ENCODE results near the gene PACRG.
"Not testable (repeated sequence)": the region's sequence is repeated elsewhere in the genome, so short reads cannot be mapped to it uniquely, and the experiment has no call there.

The PACRG gene

DNA sequence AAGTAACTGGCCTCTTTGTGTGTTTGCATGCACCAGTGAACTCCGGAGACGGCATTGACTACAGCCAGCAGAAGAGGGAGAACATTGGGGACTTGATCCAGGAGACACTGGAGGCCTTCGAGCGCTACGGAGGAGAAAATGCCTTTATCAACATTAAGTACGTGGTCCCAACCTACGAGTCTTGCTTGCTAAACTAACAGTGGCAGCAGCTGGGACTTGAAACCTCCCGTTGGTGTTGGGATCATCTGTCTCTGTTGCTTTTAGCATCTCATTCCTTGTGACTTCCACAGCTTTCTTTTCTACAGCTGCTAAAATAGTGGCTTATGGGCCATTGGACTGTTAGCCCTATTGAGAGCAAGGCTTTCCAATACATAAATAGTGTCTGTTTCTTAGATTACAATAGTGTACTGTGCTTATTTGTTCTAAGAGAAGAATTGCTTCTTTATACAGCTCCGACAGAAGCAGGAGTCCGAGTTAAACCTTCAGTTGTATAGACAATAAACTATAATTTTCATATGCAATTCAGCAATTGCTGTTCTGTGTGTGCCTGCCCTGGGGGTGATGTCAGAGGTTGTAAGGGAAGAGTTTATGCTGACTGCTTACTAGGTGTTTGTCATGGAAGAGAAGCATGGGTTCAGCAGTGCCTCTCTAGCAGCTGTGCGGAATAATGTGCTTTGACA, 587.2 kb downstream of the PACRG start:
- DNase-seq (ENCODE audit: low read depth): no peak

GRCh38 chr6:163316866-163317495, 589.2 kb downstream of the PACRG start:
- DNase-seq (ENCODE audit: low read depth): not testable (repeated sequence)

- DNase-seq (ENCODE audit: low read depth): no peak
Observed at GRCh38 chr6:163318071-163318786, 590.5 kb downstream of the PACRG start.

- DNase-seq (ENCODE audit: low read depth): no peak
Observed at GRCh38 chr6:163319609-163320366, 592.0 kb downstream of the PACRG start.

- no peak for DNase-seq (ENCODE audit: low read depth)
Observed at GRCh38 chr6:163320402-163320801, 592.6 kb downstream of the PACRG start.

GRCh38 chr6:163320804-163321203, 593.0 kb downstream of the PACRG start:
- DNase-seq (ENCODE audit: low read depth): no peak

GRCh38 chr6:163321717-163322116, 593.9 kb downstream of the PACRG start:
- DNase-seq (ENCODE audit: low read depth): no peak

- DNase-seq (ENCODE audit: low read depth): no peak
Observed at GRCh38 chr6:163323274-163323673, 595.5 kb downstream of the PACRG start.

GRCh38 chr6:163323705-163324104, 595.9 kb downstream of the PACRG start:
- DNase-seq (ENCODE audit: low read depth): no peak

DNA sequence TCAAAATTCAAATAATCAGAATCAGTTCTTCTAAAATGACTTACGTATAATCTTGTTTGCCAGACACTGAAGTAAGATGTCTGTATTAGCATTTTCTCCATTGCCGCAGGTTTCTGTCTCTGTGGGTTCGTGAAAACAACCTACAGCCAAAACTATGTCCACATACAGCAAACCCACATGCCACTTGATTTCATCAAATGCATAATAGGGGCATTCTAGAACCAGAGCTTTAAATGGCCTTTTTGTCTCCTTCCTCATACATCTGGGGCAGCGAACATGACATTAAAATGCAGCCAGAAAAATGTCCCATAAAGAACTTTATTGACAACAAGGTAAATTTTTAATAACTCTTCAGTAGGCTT, 596.5 kb downstream of the PACRG start:
- DNase-seq (ENCODE audit: low read depth): no peak

DNA sequence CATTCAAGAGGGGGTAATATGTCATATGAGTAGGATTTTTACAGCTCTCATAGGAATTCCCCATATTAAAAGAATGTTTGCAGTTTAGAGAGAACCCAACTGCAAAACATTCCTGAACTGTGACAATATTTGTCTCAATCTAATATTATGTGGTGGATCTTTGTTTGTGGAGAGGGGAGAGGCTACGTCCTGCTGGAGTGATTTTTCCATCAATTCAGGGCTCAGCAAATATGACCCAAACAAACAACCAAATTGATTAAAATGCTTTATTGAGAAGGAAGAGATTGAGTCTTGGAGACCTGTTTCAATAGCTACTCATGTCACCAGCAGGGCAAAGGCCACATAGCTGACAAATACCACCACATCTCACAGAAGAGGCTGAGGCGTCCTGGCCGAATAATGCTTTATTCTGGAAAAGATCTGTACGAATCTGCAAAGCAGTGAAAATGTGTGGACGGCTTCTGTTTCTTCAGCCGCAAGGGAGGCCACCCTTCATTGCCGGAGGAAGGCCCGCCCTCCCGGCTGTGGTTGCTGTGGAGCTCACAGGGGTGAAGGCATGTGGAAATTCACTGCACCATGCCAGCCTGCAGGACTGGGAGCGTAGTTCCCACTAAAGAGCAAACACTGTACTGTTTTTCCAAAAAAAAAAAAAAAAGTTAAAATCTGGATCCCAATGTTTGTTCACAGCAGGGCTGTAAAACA, 597.1 kb downstream of the PACRG start:
- DNase-seq (ENCODE audit: low read depth): peak; percentile 47

DNA sequence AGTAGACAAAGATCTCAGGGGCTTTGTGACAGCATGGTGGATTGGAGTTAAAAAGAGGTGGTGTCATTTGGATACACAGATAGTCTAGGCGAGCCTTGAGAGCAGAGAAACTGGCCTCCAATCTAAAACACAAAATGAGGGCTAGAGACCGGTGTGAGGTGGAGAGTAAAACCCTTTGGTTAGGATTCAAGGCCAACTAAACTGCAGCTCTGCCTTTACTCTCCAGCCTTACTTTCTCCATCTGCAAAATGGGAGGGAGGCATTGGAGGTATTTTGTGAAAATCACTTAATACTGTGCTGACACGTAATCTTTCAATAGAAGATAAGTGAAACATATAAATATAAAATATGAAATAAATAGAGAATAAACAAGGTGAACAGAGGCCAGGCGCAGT, 597.6 kb downstream of the PACRG start:
- no peak for DNase-seq (ENCODE audit: low read depth)

- no peak for DNase-seq (ENCODE audit: low read depth)
Observed at GRCh38 chr6:163327165-163327880, 599.5 kb downstream of the PACRG start.

DNA sequence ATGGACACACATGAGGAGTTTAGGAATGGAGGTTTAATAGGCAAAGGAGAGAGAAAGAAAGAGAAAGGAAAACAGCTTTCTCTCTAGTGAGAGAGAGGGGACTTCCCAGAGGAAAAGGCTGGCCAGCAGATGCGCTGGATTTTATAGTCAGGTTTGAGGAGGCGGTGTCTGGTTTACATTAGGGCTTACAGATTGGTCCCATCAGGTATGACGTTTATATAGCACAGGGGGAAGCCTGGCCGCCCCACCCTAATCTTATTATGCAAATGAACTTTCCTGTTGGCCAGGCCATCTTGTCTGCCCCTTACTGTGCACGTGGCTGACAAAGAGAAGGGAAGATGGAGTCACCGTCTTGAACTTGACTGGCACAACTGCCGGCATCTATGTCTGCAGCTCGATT, 600.1 kb downstream of the PACRG start:
- no peak for DNase-seq (ENCODE audit: low read depth)

DNA sequence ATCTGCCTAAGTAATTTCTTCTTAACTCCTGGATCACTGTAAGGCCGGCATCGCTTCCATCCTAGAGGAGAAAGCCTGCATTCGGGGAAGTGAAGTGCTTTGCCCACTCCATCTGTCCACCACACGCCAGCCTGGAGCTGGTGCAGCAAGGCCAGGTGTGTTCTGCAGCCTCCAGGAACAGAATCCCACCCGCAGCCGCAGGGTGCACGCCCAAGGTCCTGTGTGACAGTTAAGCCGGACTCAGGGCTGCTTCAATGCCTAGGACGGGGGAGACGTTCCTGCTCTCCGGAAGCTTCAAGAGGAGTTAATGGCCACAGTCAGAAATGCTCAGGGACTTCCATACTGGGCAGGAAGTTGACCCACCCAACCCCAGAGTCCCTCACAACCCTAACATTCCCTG, 600.6 kb downstream of the PACRG start:
- DNase-seq (ENCODE audit: low read depth): no peak

DNA sequence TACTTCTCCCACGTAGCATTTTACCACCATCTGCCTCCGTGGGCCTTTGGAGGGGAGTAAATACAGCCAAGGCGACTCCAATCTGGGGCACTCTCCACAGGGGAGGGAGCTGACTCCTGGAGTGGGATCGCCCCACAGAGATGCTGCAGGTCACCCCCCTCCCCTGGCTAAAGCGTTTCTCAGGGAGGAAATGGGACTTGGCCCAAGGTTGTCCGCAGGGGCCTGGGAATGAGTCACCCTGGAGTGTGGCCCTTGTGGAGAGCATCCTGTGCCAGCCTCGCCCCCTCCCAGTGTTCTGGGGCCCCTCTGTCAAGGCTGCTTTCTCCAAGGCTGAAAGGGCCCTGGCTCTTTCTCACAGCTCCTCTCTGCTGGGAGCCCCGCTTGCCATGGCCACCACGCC, 602.2 kb downstream of the PACRG start:
- DNase-seq (ENCODE audit: low read depth): no peak

DNA sequence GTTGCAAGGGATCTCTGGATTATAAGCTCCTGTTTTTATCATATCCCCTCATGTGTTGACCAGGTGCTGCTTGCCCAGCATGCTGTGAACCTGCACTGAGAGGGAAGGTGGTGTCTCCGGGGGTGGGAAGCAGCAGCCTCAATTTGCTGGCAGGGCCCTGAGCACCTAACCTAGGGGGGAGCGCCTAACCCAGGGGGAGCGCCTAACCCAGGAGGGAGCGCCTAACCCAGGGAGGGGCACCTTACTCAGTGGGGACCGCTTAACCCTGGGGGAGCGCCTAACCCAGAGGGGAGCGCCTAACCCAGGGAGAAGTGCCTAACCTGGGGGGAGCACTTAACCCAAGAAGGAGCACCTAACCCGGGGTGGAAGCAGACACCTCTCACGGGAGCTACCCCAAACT, 603.5 kb downstream of the PACRG start:
- no peak for DNase-seq (ENCODE audit: low read depth)

DNA sequence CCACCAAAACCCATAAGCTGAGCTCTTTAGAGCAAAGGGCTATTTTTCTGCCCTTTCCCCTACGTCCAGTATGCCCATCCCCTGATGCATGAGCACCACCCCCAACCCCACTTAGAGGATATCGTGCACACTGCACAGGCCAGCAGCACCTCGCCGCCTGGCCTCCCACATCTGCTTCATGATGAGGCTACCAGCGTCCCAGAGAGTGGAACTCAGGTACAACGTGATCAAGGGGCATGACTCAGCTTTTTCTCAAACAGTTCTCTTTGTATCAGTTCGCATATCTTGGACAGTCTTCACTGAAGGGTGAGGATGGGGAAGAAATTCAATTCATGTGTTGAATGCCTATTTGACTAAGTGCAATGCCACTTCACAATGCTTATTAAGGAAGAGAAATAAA, 604.8 kb downstream of the PACRG start:
- no peak for DNase-seq (ENCODE audit: low read depth)

GRCh38 chr6:163333038-163333437, 605.3 kb downstream of the PACRG start:
- no peak for DNase-seq (ENCODE audit: low read depth)

DNA sequence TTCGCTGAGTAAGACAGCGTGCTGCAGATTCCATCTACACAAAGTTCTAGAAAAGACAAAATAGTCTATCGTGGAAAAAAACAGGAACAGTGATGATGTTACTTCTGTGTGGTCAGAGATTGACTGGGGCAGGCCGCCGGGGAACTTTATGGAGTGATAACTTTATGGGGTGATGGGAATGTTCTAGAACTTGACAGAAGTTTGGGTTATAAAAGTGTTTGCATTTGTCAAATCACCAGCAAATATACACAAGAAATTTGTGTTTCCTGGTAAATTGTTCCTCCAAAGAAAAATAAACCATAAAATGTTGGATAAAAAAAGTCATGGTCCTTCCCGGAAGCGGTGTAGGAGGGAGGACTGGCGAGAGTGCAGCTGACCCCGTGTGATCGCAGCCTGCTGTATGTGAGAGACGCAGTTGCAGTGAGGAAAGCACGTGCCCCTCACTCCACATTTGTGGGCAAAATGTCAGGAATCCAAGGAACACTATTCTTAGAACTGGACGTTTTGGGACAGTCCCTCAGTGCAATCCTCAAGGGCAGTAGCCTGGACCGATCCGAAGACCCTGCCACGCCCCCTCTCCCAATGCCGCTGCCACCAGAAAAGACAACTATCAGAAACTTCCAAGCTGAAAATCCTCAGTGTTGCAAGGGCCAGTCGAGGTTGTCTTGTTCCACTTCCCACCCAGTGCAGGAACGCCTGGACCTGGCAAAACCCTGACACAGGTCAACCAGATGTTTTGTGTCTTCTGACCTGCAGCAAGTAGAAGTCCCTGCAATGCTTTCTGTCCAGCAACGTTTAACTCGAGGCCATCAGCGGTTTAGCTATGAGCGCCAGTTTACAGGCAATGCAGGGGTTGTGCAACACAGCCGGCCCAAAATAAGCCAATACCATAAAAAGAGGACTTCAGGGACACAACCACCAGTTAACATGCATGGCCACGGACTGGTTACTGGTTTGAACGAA, 606.2 kb downstream of the PACRG start:
- DNase-seq (ENCODE audit: low read depth): no peak
